Activated T-helper 2 cell treated with anti-CD3 and anti-CD28 coated beads, Interferon-gamma antibody, Interleukin-2, Interleukin-4, amounts not matched to agents 10 μg/mL and 5 μg/mL and 100 μg/mL, durations not matched to agents 14 hours and 24 hours and 36 hours (primary cell): ENCODE measurements around the gene MCMBP. TPM values are rescaled to one million over a fixed set of nuclear protein-coding genes. Genes with fewer than 3 reads are reported as not detected.
A peak's percentile ranks its signal among the peaks of the same experiment; 100 is the strongest.

Source experiments
- DNase-seq: peaks from one replicate; pipeline ENCODE4 v3.0.0; 2021; ENCODE audit warnings: low spot score
- H3K27ac Mint-ChIP-seq: one replicate; pipeline ENCODE4 v1.8.0; 2021; ENCODE audit warnings: mixed read lengths
- H3K27me3 Mint-ChIP-seq: one replicate; pipeline ENCODE4 v1.8.0; 2021; ENCODE audit warnings: low read depth, mixed read lengths
- H3K36me3 Mint-ChIP-seq: one replicate; pipeline ENCODE4 v1.8.0; 2021; ENCODE audit warnings: low read depth, mixed read lengths
- H3K4me1 Mint-ChIP-seq: one replicate; pipeline ENCODE4 v1.8.0; 2021; ENCODE audit warnings: low read depth, mixed read lengths
- H3K4me3 Mint-ChIP-seq: one replicate; pipeline ENCODE4 v1.8.0; 2021; ENCODE audit warnings: low read depth, mild to moderate bottlenecking, moderate library complexity, mixed read lengths
- H3K9me3 Mint-ChIP-seq: one replicate; pipeline ENCODE4 v1.8.0; 2021; ENCODE audit warnings: mixed read lengths
- intact Hi-C: fragments of 100-400 bp; cut with micrococcal nuclease; formaldehyde crosslinking; loops from one replicate; pipeline ENCODE4 v1.15.1; 2023
- total RNA-seq: library from RNA; stranded (reverse); gene quantifications from 2 replicates; pipeline ENCODE4 v1.2.3, GENCODE V29; 2022

MCMBP gene
- total RNA-seq, 1 donor from 2014 or later, result 94.6 TPM

- Mint-ChIP-seq H3K36me3 (peaks cover 86% of the 10 kb centered on the region), H3K4me1 (peaks cover 1% of the 10 kb centered on the region)
- intact Hi-C loops, result no loop called here
These were observed 27.0 kb downstream of the MCMBP start for GRCh38 chr10:119845656-119846055.

DNA sequence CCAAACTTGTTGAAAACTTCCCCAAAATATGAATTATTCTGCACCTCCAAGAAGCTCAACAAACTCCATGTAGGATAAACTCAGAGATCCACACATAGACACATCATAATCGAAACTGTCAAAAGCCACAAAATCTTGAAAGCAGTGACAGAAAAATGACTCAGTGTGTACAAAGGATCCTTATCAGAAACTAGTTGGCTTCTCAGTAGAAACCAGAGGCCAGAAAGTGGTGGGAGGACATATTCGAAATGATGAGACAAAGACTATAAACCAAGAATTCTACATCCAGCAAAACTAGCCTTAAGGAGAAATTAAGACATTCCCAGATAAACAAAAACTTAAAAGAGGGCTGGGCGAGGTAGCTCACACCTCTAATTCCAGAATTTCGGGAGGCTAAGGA lies 38.5 kb downstream of the MCMBP start:
- DNase-seq, result no peak

More at GRCh38 chr10:119845656-119846055, 27.0 kb downstream of the MCMBP start:
- H3K9me3 Mint-ChIP-seq, result no peaks in the 10 kb centered on the region
- H3K27me3 Mint-ChIP-seq, result no peaks in the 10 kb centered on the region
- DNase-seq, result no peak
- H3K27ac Mint-ChIP-seq, result no peak overlapping the region
- H3K4me3 Mint-ChIP-seq, result no peak overlapping the region

GRCh38 chr10:119832951-119833350 lies 39.7 kb downstream of the MCMBP start:
- Mint-ChIP-seq H3K27ac (no peak overlapping the region), H3K9me3 (peaks cover 14% of the 10 kb centered on the region)
- intact Hi-C loops, result loop anchor here (5.0 kb wide), 1 partner anchor 336 kb away; no protein-coding TSS in a partner anchor

More for the DNA sequence above, 38.5 kb downstream of the MCMBP start:
- intact Hi-C loops, result loop anchor here (1.0 to 5.0 kb wide), 3 partner anchors 84 to 337 kb away; no protein-coding TSS in a partner anchor
- peaks cover 19% of the 10 kb centered on the region for H3K4me1 Mint-ChIP-seq
- H3K4me3 Mint-ChIP-seq, result no peak overlapping the region
- peak overlapping the region; percentile 47 for H3K27ac Mint-ChIP-seq
- H3K9me3 Mint-ChIP-seq, result peaks cover 14% of the 10 kb centered on the region
- H3K27me3 Mint-ChIP-seq, result no peaks in the 10 kb centered on the region
- peaks cover 96% of the 10 kb centered on the region for H3K36me3 Mint-ChIP-seq

GRCh38 chr10:119831656-119832055 lies 41.0 kb downstream of the MCMBP start:
- peaks cover 15% of the 10 kb centered on the region for H3K4me1 Mint-ChIP-seq
- H3K36me3 Mint-ChIP-seq, result peaks cover 94% of the 10 kb centered on the region
- H3K27ac Mint-ChIP-seq, result no peak overlapping the region
- H3K9me3 Mint-ChIP-seq, result peaks cover 14% of the 10 kb centered on the region
- DNase-seq, result no peak
- no peak overlapping the region for H3K4me3 Mint-ChIP-seq
- H3K27me3 Mint-ChIP-seq, result no peaks in the 10 kb centered on the region
- intact Hi-C loops, result loop anchor here (5.0 kb wide), 1 partner anchor 334 kb away; no protein-coding TSS in a partner anchor

More at GRCh38 chr10:119832951-119833350, 39.7 kb downstream of the MCMBP start:
- H3K36me3 Mint-ChIP-seq, result peaks cover 94% of the 10 kb centered on the region
- DNase-seq, result no peak
- H3K4me3 Mint-ChIP-seq, result no peak overlapping the region
- no peaks in the 10 kb centered on the region for H3K27me3 Mint-ChIP-seq
- H3K4me1 Mint-ChIP-seq, result peaks cover 19% of the 10 kb centered on the region

GRCh38 chr10:119830851-119831250 lies 41.8 kb downstream of the MCMBP start:
- peaks cover 15% of the 10 kb centered on the region for H3K4me1 Mint-ChIP-seq
- no peaks in the 10 kb centered on the region for H3K27me3 Mint-ChIP-seq
- DNase-seq, result no peak
- H3K4me3 Mint-ChIP-seq, result no peak overlapping the region
- H3K36me3 Mint-ChIP-seq, result peaks cover 90% of the 10 kb centered on the region
- peaks cover 14% of the 10 kb centered on the region for H3K9me3 Mint-ChIP-seq
- intact Hi-C loops, result loop anchor here (5.0 kb wide), 1 partner anchor 334 kb away; no protein-coding TSS in a partner anchor
- H3K27ac Mint-ChIP-seq, result no peak overlapping the region

DNA sequence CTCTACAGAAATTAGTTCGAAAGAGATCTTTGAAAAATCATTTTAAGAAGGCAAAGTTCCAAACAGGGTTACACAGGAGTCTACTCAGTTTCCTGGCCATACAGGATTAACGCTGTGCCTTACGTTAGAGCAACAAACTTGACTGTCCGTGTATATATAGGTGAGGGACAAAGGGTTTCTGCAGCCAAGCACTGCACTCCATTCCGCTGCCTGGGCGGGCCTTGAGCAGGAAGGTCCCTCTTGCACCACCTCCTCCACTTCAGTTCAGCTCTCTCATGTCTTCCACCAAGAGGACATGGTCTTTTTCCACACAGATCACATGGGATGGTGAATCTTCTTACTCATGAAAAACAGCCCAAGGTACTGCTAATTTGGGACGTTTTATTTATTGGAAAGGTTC lies 43.2 kb downstream of the MCMBP start:
- no peak for DNase-seq
- H3K4me3 Mint-ChIP-seq, result no peak overlapping the region
- H3K4me1 Mint-ChIP-seq, result peaks cover 11% of the 10 kb centered on the region
- peaks cover 83% of the 10 kb centered on the region for H3K36me3 Mint-ChIP-seq
- H3K9me3 Mint-ChIP-seq, result peaks cover 4% of the 10 kb centered on the region
- no peak overlapping the region for H3K27ac Mint-ChIP-seq
- intact Hi-C loops, result no loop called here
- no peaks in the 10 kb centered on the region for H3K27me3 Mint-ChIP-seq

DNA sequence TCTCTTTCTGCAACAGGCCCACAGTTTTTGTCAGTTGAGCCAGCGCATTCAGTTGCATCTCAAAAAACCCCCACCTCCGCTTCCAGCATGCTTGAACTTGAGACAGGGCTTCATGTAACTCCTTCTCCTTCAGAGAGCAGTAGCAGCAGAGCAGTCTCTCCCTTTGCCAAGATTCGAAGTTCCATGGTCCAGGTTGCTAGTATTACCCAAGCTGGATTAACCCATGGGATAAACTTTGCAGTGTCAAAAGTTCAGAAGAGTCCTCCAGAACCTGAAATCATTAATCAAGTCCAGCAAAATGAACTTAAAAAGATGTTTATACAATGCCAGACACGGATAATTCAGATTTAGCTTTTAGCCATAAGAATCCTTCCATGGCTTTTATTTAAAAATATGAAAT lies 45.2 kb downstream of the MCMBP start:
- Mint-ChIP-seq H3K4me3 (no peak overlapping the region), H3K9me3 (no peaks in the 10 kb centered on the region), H3K27me3 (no peaks in the 10 kb centered on the region), H3K36me3 (peaks cover 71% of the 10 kb centered on the region), H3K27ac (no peak overlapping the region), H3K4me1 (peaks cover under 1% of the 10 kb centered on the region)
- no peak for DNase-seq
- intact Hi-C loops, result no loop called here

DNA sequence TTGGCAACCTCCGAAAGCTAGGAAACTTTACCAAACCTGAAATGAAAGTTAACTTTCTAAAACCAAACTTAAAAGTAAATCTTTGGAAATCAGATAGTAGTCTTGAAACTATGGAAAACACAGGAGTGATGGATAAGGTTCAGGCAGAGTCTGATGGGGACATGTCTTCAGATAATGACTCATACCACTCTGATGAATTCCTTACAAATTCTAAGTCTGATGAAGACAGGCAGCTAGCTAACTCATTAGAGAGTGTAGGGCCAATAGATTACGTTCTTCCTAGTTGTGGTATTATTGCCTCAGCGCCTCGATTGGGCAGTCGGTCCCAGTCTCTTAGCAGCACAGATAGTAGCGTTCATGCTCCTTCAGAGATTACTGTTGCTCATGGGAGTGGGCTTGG lies 45.9 kb downstream of the MCMBP start:
- H3K36me3 Mint-ChIP-seq, result peaks cover 64% of the 10 kb centered on the region
- no peaks in the 10 kb centered on the region for H3K9me3 Mint-ChIP-seq
- no peak overlapping the region for H3K4me3 Mint-ChIP-seq
- peaks cover 2% of the 10 kb centered on the region for H3K4me1 Mint-ChIP-seq
- H3K27me3 Mint-ChIP-seq, result no peaks in the 10 kb centered on the region
- H3K27ac Mint-ChIP-seq, result no peak overlapping the region
- no peak for DNase-seq
- intact Hi-C loops, result no loop called here

DNA sequence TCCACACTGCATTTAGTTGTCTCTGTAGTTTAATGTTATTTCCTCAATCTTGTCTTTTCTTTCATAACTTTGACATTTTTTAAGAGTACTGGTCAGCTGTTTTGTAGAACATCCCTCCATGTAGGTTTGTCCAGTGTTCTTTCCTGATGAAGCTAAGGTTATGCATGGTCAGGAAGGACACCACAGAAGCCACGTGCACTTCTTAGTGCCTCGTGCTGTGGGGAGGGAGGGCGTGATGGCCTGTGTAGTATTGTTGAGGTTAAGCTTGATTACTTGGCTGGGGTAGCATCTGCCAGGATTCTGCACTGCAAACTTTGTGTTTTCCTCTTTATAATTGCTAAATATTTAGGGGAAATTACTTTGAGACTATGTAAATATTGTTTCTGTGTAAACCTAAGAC lies 48.3 kb downstream of the MCMBP start:
- DNase-seq, result no peak
- Mint-ChIP-seq H3K27me3 (no peaks in the 10 kb centered on the region), H3K9me3 (no peaks in the 10 kb centered on the region), H3K4me3 (no peak overlapping the region), H3K36me3 (peaks cover 43% of the 10 kb centered on the region), H3K4me1 (peaks cover 6% of the 10 kb centered on the region), H3K27ac (no peak overlapping the region)
- intact Hi-C loops, result no loop called here

DNA sequence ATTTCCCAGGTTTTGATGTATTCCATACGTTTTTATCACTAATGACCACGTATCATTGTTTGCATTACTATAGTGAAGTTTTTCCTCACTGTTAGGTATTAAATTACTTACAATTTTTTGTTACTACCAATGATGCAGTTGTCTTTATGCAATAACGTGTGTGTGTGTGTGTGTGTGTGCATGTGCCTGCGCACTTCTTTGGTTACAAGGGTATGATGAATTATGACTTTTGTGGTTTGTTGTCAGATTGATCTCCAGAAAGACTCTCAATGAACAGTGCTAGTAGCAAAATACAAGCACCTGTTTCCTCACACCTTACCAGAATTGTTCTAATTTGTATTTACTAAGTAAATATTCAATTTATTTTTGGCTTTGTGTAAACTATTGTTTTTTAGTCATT lies 51.5 kb downstream of the MCMBP start:
- Mint-ChIP-seq H3K4me3 (no peak overlapping the region), H3K27ac (no peak overlapping the region), H3K9me3 (no peaks in the 10 kb centered on the region), H3K27me3 (no peaks in the 10 kb centered on the region), H3K36me3 (peaks cover 15% of the 10 kb centered on the region), H3K4me1 (peaks cover 13% of the 10 kb centered on the region)
- no peak for DNase-seq
- intact Hi-C loops, result no loop called here

DNA sequence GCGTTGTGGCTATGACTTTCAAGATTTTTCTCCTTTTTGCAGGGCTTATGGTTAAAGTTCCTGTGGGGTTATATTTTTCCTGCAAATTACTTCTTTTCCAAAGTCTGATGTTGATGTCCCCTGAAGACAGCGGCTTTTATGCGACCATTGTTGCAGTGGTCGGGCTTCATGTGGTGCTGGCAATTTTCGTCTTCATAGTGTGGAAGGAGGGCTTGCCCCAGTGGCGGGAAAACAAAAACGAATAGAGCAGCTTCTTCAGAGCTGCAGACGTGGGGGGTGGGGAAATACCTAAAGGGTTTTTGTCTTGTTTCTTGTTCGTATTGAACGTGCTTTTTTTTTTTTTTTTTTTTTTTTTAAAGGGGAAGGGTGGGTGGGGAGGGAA lies 53.8 kb downstream of the MCMBP start:
- Mint-ChIP-seq H3K4me1 (peaks cover 13% of the 10 kb centered on the region), H3K27me3 (no peaks in the 10 kb centered on the region), H3K27ac (no peak overlapping the region), H3K9me3 (no peaks in the 10 kb centered on the region), H3K36me3 (peaks cover 6% of the 10 kb centered on the region), H3K4me3 (no peak overlapping the region)
- DNase-seq, result no peak
- intact Hi-C loops, result no loop called here

GRCh38 chr10:119817991-119818888 lies 54.4 kb downstream of the MCMBP start:
- DNase-seq, result no peak
- no peaks in the 10 kb centered on the region for H3K27me3 Mint-ChIP-seq
- H3K27ac Mint-ChIP-seq, result no peak overlapping the region
- no peaks in the 10 kb centered on the region for H3K9me3 Mint-ChIP-seq
- intact Hi-C loops, result no loop called here
- peaks cover 13% of the 10 kb centered on the region for H3K4me1 Mint-ChIP-seq
- H3K4me3 Mint-ChIP-seq, result no peak overlapping the region
- H3K36me3 Mint-ChIP-seq, result peaks cover 3% of the 10 kb centered on the region

GRCh38 chr10:119815671-119816070 lies 57.0 kb downstream of the MCMBP start:
- H3K9me3 Mint-ChIP-seq, result no peaks in the 10 kb centered on the region
- H3K36me3 Mint-ChIP-seq, result peaks cover 5% of the 10 kb centered on the region
- no peak overlapping the region for H3K27ac Mint-ChIP-seq
- no peak overlapping the region for H3K4me3 Mint-ChIP-seq
- no peak for DNase-seq
- intact Hi-C loops, result no loop called here
- peaks cover 7% of the 10 kb centered on the region for H3K4me1 Mint-ChIP-seq
- no peaks in the 10 kb centered on the region for H3K27me3 Mint-ChIP-seq
